IPS-15b (cell line): ENCODE data around the gene NOP53.
"Not testable (repeated sequence)": the region's sequence is repeated elsewhere in the genome, so short reads cannot be mapped to it uniquely, and the experiment has no call there.

Experiments
- H3K27me3 ChIP-seq: one replicate; pipeline ENCODE4 v1.6.1; 2013; ENCODE audit warnings: low read length; ENCODE audit not compliant: control insufficient read depth, insufficient read depth
- H3K36me3 ChIP-seq: one replicate; pipeline ENCODE4 v1.6.1; 2013; ENCODE audit warnings: low read length; ENCODE audit not compliant: control insufficient read depth, insufficient read depth
- H3K4me1 ChIP-seq: one replicate; pipeline ENCODE4 v1.6.1; 2013; ENCODE audit warnings: mild to moderate bottlenecking, low read length; ENCODE audit not compliant: control insufficient read depth, insufficient read depth
- H3K4me3 ChIP-seq: one replicate; pipeline ENCODE4 v1.5.1; 2013; ENCODE audit warnings: low read depth, low read length
- H3K9ac ChIP-seq: one replicate; pipeline ENCODE4 v1.6.1; 2013; ENCODE audit warnings: low read depth, mild to moderate bottlenecking, low read length
- H3K9me3 ChIP-seq: one replicate; pipeline ENCODE4 v1.6.1; 2013; ENCODE audit warnings: mild to moderate bottlenecking, low read length; ENCODE audit not compliant: control insufficient read depth, insufficient read depth

The NOP53 gene

GRCh38 chr19:47704656-47705055 lies 40.7 kb upstream of the NOP53 start:
- Histone ChIP-seq H3K9me3 (no peaks in the 10 kb centered on the region), H3K4me3 (no peak overlapping the region), H3K9ac (no peak overlapping the region), H3K36me3 (peaks cover 15% of the 10 kb centered on the region), H3K27me3 (no peaks in the 10 kb centered on the region), H3K4me1 (no peaks in the 10 kb centered on the region)

DNA sequence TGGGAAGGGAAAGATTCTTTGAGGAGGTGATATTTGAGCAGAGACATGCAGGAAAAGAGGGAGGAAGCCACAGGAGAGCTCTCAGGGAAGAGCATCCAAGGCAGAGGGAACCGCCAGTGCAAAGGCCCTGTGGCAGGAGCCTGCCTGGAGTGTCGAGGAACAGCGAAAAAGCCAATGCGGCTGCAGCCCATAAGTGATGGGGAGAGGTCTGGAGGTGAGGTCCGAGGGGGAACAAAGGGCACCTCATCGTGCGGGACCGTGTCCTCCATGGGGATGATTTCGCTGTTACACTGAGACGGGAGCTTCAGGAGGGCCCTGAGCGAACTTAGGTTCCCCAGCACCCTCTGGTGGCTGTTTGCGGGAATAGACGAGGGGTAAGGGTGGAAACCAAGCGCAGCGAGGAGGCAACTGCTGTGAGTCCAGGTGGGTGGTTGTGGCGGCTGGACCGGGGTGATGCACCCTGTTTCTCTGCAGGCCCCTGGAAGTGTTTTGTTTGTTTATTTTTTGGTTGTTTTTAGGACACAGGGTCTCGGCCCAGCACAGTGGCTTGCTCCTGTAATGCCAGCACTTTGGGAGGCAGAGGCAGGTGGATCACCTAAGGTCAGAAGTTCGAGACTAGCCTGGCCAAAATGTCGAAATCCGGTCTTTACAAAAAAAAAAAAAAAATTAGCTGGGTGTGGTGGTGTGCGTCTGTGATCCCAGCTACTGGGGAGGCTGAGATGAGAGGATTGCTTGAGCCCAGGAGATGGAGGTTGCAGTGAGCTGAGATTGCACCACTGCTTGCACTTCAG lies 38.0 kb upstream of the NOP53 start:
- H3K9me3 ChIP-seq: no peaks in the 10 kb centered on the region
- H3K27me3 ChIP-seq: no peaks in the 10 kb centered on the region
- H3K4me3 ChIP-seq: no peak overlapping the region
- H3K9ac ChIP-seq: no peak overlapping the region
- peaks cover 6% of the 10 kb centered on the region for H3K36me3 ChIP-seq
- no peaks in the 10 kb centered on the region for H3K4me1 ChIP-seq

GRCh38 chr19:47711652-47712242 lies 33.6 kb upstream of the NOP53 start:
- Histone ChIP-seq H3K4me3 (no peak overlapping the region), H3K27me3 (no peaks in the 10 kb centered on the region), H3K9ac (no peak overlapping the region), H3K4me1 (no peaks in the 10 kb centered on the region), H3K36me3 (no peaks in the 10 kb centered on the region), H3K9me3 (no peaks in the 10 kb centered on the region)

DNA sequence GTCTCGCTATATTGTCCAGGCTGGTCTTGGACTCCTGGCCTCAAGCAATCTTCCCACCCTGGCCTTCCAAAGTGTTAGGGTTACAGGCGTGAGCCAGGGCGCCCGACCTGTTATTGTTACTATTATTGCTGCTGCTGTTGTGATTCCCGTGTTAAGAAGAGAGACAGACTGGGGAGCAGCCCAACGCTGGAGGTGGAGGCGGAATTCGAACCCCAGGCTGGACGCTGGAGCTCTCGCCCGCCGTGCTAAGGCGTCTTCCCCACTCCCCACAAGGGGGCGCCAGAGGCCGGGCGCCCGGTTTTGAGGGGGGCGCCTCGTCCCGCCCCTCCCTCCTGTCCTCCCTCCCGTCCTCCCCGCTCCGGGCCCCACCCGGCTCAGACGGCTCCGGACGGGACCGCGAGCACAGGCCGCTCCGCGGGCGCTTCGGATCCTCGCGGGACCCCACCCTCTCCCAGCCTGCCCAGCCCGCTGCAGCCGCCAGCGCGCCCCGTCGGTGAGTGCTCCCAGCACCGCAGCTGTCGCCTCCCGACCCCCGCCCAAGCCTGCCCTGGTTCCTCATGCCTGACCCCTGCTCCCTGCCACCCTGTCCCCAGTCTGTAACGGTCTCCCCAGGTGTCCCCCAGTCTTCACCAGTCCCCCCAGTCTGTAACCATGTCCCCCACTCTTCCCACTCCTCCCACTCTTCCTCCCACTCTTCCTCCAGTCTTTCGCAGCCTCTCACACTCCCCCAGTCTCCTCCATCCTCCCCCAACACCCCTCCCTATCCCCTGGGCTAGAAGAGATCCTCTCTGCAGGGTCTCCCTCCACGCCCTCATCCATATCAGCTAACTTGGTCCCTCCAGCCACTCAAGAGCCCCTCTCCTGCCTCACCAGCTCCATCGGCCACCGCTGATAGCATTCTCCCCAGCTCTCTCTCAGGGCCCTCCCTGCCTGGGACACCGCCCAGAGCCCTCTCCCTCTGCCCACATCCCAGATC lies 32.0 kb upstream of the NOP53 start, which contains the start of gene EHD2:
Gene EHD2, plus strand, starts transcription at position 377 of the 976 bp plus-strand sequence. CDS start 3,191 bp downstream, outside the sequence.
- no peaks in the 10 kb centered on the region for H3K4me1 ChIP-seq
- H3K27me3 ChIP-seq: no peaks in the 10 kb centered on the region
- peak within 1 kb of the TSS; percentile 56 for H3K9ac ChIP-seq
- no peaks in the 10 kb centered on the region for H3K36me3 ChIP-seq
- H3K9me3 ChIP-seq: no peaks in the 10 kb centered on the region
- peak within 1 kb of the TSS; percentile 78 for H3K4me3 ChIP-seq

DNA sequence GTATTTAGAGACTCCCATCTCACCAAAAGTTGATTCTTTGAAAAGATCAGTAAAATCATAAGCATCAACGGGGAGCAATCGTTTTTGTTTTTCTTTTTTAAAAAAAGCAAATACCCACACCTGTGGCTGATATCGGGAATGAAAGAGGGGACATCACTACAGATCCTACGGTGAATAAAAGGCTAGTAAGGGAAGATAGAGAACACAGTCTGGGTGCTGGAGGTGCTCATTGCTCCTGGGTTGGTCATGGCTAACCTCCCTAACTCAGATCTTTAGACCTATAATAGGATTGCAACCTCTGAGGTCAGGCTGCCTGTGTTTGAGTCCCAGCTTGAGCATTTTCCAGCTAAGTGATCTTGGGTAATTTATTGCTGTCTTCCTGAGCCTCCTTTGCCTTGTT lies 31.0 kb upstream of the NOP53 start:
- no peak overlapping the region for H3K9ac ChIP-seq
- H3K9me3 ChIP-seq: no peaks in the 10 kb centered on the region
- peak overlapping the region; percentile 78 for H3K4me3 ChIP-seq
- H3K27me3 ChIP-seq: no peaks in the 10 kb centered on the region
- no peaks in the 10 kb centered on the region for H3K4me1 ChIP-seq
- no peaks in the 10 kb centered on the region for H3K36me3 ChIP-seq

- H3K4me1 ChIP-seq, H3K36me3 ChIP-seq, H3K27me3 ChIP-seq, H3K9me3 ChIP-seq, H3K9ac ChIP-seq, H3K4me3 ChIP-seq: not testable (repeated sequence)
Observed at GRCh38 chr19:47714855-47715254, 30.5 kb upstream of the NOP53 start.

DNA sequence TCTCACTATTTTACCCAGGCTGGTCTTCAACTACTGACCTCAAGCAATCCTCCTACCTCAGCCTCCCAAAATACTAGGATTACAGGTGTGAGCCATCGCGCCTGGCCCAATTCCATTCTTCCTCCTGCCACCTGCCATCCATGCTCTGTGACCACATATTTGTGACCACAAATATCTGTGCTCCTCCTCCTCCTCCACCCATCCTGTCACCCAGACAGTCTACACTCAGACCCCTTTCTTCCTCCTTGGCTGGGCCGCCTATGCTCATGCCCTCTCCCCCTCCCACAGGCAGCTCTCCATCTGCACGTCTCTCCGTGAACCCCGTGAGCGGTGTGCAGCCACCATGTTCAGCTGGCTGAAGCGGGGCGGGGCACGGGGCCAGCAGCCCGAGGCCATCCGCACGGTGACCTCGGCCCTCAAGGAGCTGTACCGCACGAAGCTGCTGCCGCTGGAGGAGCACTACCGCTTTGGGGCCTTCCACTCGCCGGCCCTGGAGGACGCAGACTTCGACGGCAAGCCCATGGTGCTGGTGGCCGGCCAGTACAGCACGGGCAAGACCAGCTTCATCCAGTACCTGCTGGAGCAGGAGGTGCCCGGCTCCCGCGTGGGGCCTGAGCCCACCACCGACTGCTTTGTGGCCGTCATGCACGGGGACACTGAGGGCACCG lies 28.9 kb upstream of the NOP53 start:
- Histone ChIP-seq H3K9me3 (no peaks in the 10 kb centered on the region), H3K36me3 (no peaks in the 10 kb centered on the region), H3K4me1 (no peaks in the 10 kb centered on the region), H3K4me3 (no peak overlapping the region), H3K27me3 (no peaks in the 10 kb centered on the region), H3K9ac (no peak overlapping the region)

GRCh38 chr19:47718415-47719046 lies 26.8 kb upstream of the NOP53 start:
- H3K36me3 ChIP-seq, H3K4me1 ChIP-seq, H3K4me3 ChIP-seq, H3K27me3 ChIP-seq, H3K9me3 ChIP-seq: not testable (repeated sequence)
- H3K9ac ChIP-seq: peak overlapping the region; percentile 37

- H3K4me3 ChIP-seq: no peak overlapping the region
- no peaks in the 10 kb centered on the region for H3K27me3 ChIP-seq
- no peaks in the 10 kb centered on the region for H3K9me3 ChIP-seq
- no peaks in the 10 kb centered on the region for H3K36me3 ChIP-seq
- H3K9ac ChIP-seq: peak overlapping the region; percentile 37
- H3K4me1 ChIP-seq: no peaks in the 10 kb centered on the region
Observed at GRCh38 chr19:47719047-47719859, 26.1 kb upstream of the NOP53 start.

GRCh38 chr19:47720669-47721422 lies 24.5 kb upstream of the NOP53 start:
- Histone ChIP-seq H3K36me3 (peaks cover 1% of the 10 kb centered on the region), H3K27me3 (no peaks in the 10 kb centered on the region), H3K4me3 (no peak overlapping the region), H3K9ac (no peak overlapping the region), H3K4me1 (no peaks in the 10 kb centered on the region), H3K9me3 (no peaks in the 10 kb centered on the region)
